WTC11 (cell line): ENCODE data around the gene SLC39A6. TPM values are rescaled to one million over a fixed set of nuclear protein-coding genes. Genes with fewer than 3 reads are reported as not detected.

Experiments
- ATAC-seq: fragments of 200-7000 bp; cut with Tn5 transposase; 2 replicates; pipeline ENCODE4 v1.10.0; 2021; ENCODE audit warnings: mild to moderate bottlenecking, moderate library complexity
- CTCF ChIA-PET: fragments of 300-600 bp; sonication (Branson Sonifier 250); formaldehyde crosslinking; loops from one replicate; lab custom pipeline; 2021; ENCODE audit warnings: antibody characterized with exemption; lab: Charles Lee
- POLR2A ChIA-PET: fragments of 350-600 bp; sonication (Branson Sonifier 250); formaldehyde crosslinking; loops from one replicate; lab custom pipeline; 2021; ENCODE audit warnings: antibody characterized with exemption; lab: Charles Lee
- DNase-seq: peaks from one replicate; pipeline ENCODE4 v3.0.0; 2021; ENCODE audit warnings: low spot score
- H3K27ac Mint-ChIP-seq: 2 replicates; pipeline ENCODE4 v1.8.0; 2021; ENCODE audit warnings: mixed read lengths
- H3K27me3 Mint-ChIP-seq: 2 replicates; pipeline ENCODE4 v1.8.0; 2021; ENCODE audit warnings: low read depth, mild to moderate bottlenecking, moderate library complexity, mixed read lengths
- H3K36me3 Mint-ChIP-seq: 2 replicates; pipeline ENCODE4 v1.8.0; 2021; ENCODE audit warnings: mixed read lengths
- H3K4me1 Mint-ChIP-seq: 2 replicates; pipeline ENCODE4 v1.8.0; 2022; ENCODE audit warnings: mixed read lengths
- H3K4me3 Mint-ChIP-seq: 2 replicates; pipeline ENCODE4 v1.8.0; 2021; ENCODE audit warnings: mild to moderate bottlenecking, moderate library complexity, mixed read lengths
- H3K9me3 Mint-ChIP-seq: 2 replicates; pipeline ENCODE4 v1.8.0; 2021; ENCODE audit warnings: mixed read lengths
- ARID4B ChIP-seq: sonication (generic); formaldehyde crosslinking; IDR thresholded peaks from 2 replicates; pipeline ENCODE4 v1.8.0; 2023; ENCODE audit warnings: missing genetic modification reagents, mild to moderate bottlenecking, borderline replicate concordance
- ATF6 ChIP-seq: sonication (generic); formaldehyde crosslinking; IDR thresholded peaks from 2 replicates; pipeline ENCODE4 v1.8.1; 2023; ENCODE audit warnings: mild to moderate bottlenecking, missing genetic modification reagents
- CREM ChIP-seq: sonication (generic); formaldehyde crosslinking; IDR thresholded peaks from 2 replicates; pipeline ENCODE4 v1.8.1; 2022; ENCODE audit warnings: mild to moderate bottlenecking, missing genetic modification reagents, moderate library complexity
- E2F4 ChIP-seq: sonication (generic); formaldehyde crosslinking; IDR thresholded peaks from 2 replicates; pipeline ENCODE4 v1.8.1; 2022; ENCODE audit warnings: low read depth, mild to moderate bottlenecking, moderate library complexity, missing genetic modification reagents, borderline replicate concordance
- EMX1 ChIP-seq: fragments of 250-450 bp; sonication (Bioruptor Pico); IDR thresholded peaks from 2 replicates; pipeline ENCODE4 v1.8.0; 2021; ENCODE audit warnings: mild to moderate bottlenecking
- ESRRA ChIP-seq: sonication (generic); formaldehyde crosslinking; IDR thresholded peaks from 2 replicates; pipeline ENCODE4 v1.8.1; 2022; ENCODE audit warnings: mild to moderate bottlenecking, missing genetic modification reagents, borderline replicate concordance
- FOXJ3 ChIP-seq: sonication (generic); formaldehyde crosslinking; IDR thresholded peaks from 2 replicates; pipeline ENCODE4 v1.9.0; 2021; ENCODE audit warnings: missing genetic modification reagents, mild to moderate bottlenecking, borderline replicate concordance
- FOXK1 ChIP-seq: sonication (generic); formaldehyde crosslinking; IDR thresholded peaks from 2 replicates; pipeline ENCODE4 v1.8.0; 2022; ENCODE audit warnings: mild to moderate bottlenecking, moderate library complexity, missing genetic modification reagents
- FOXP1 ChIP-seq: sonication (generic); formaldehyde crosslinking; IDR thresholded peaks from 2 replicates; pipeline ENCODE4 v1.8.0; 2022; ENCODE audit warnings: missing genetic modification reagents, mild to moderate bottlenecking, moderate library complexity, borderline replicate concordance
- GTF2I ChIP-seq: fragments of 250-450 bp; sonication (Bioruptor Pico); conservative IDR thresholded peaks from 2 replicates; pipeline ENCODE4 v1.4.0; 2021; ENCODE audit warnings: mild to moderate bottlenecking
- JUN ChIP-seq: sonication (generic); formaldehyde crosslinking; IDR thresholded peaks from 2 replicates; pipeline ENCODE4 v1.8.0; 2023; ENCODE audit warnings: mild to moderate bottlenecking, missing genetic modification reagents
- NFYB ChIP-seq: sonication (generic); formaldehyde crosslinking; conservative IDR thresholded peaks from 2 replicates; pipeline ENCODE4 v1.8.0; 2022; ENCODE audit warnings: low read depth, missing genetic modification reagents
- NR3C1 ChIP-seq: sonication (generic); formaldehyde crosslinking; conservative IDR thresholded peaks from 2 replicates; pipeline ENCODE4 v1.8.1; 2023; ENCODE audit warnings: low read depth, mild to moderate bottlenecking, missing genetic modification reagents
- PREB ChIP-seq: sonication (generic); formaldehyde crosslinking; IDR thresholded peaks from 2 replicates; pipeline ENCODE4 v1.8.1; 2022; ENCODE audit warnings: mild to moderate bottlenecking, missing genetic modification reagents, moderate library complexity, borderline replicate concordance
- TEAD1 ChIP-seq: sonication (generic); formaldehyde crosslinking; IDR thresholded peaks from 2 replicates; pipeline ENCODE4 v1.8.0; 2022; ENCODE audit warnings: mild to moderate bottlenecking, missing genetic modification reagents
- ZBTB21 ChIP-seq: sonication (generic); formaldehyde crosslinking; IDR thresholded peaks from 2 replicates; pipeline ENCODE4 v1.8.1; 2023; ENCODE audit warnings: mild to moderate bottlenecking, missing genetic modification reagents, borderline replicate concordance
- ZNF138 ChIP-seq: sonication (generic); formaldehyde crosslinking; conservative IDR thresholded peaks from 2 replicates; pipeline ENCODE4 v1.8.1; 2022; ENCODE audit warnings: mild to moderate bottlenecking, moderate library complexity, missing genetic modification reagents
- ZNF396 ChIP-seq: fragments of 250-450 bp; sonication (Bioruptor Pico); IDR thresholded peaks from 2 replicates; pipeline ENCODE4 v1.8.0; 2021; ENCODE audit warnings: mild to moderate bottlenecking, moderate library complexity, borderline replicate concordance
- total RNA-seq: library from RNA; stranded (reverse); gene quantifications from 3 replicates; pipeline ENCODE4 v1.2.3, GENCODE V29; 2021

Gene SLC39A6
- total RNA-seq, 1 experiment from 2014 or later = 29.2 TPM

GRCh38 chr18:36109737-36110136 is 19.4 kb downstream of the SLC39A6 start (continued):
- TF ChIP-seq ATF6 = no peak

- no peak for ATAC-seq
- Mint-ChIP-seq H3K4me3 (no peak overlapping the region), H3K4me1 (no peaks in the 10 kb centered on the region), H3K27me3 (no peaks in the 10 kb centered on the region; the same call in 1 of the 2 replicates), H3K9me3 (peaks cover 4% of the 10 kb centered on the region), H3K36me3 (peaks cover 24% of the 10 kb centered on the region)
- POLR2A ChIA-PET = no interaction called here
- TF ChIP-seq EMX1 (CRISPR knock-in tag) = no peak
- no peak for TF ChIP-seq ESRRA
- no peak for TF ChIP-seq ARID4B (CRISPR knock-in tag)
- TF ChIP-seq ZNF138 (CRISPR knock-in tag) = no peak
- no peak for TF ChIP-seq TEAD1 (CRISPR knock-in tag)
- no peak for TF ChIP-seq FOXJ3 (CRISPR knock-in tag)
- TF ChIP-seq, all 79 proteins: peak for 0
- no peak overlapping the region for H3K27ac Mint-ChIP-seq
- CTCF ChIA-PET = no interaction called here
- DNase-seq = no peak
Observed at GRCh38 chr18:36108601-36109000, 20.5 kb downstream of the SLC39A6 start.

GRCh38 chr18:36108196-36108595 is 20.9 kb downstream of the SLC39A6 start:
- peaks cover 22% of the 10 kb centered on the region for H3K36me3 Mint-ChIP-seq
- no peak for ATAC-seq
- CTCF ChIA-PET = no interaction called here

GRCh38 chr18:36107477-36107876 is 21.7 kb downstream of the SLC39A6 start:
- POLR2A ChIA-PET = no interaction called here
- H3K27ac Mint-ChIP-seq = no peak overlapping the region

More at GRCh38 chr18:36108196-36108595, 20.9 kb downstream of the SLC39A6 start:
- H3K9me3 Mint-ChIP-seq = peaks cover 8% of the 10 kb centered on the region
- H3K27me3 Mint-ChIP-seq = no peaks in the 10 kb centered on the region; the same call in 1 of the 2 replicates
- DNase-seq = no peak
- no peak overlapping the region for H3K27ac Mint-ChIP-seq
- TF ChIP-seq FOXP1 (CRISPR knock-in tag) (no peak), PREB (CRISPR knock-in tag) (no peak)
- POLR2A ChIA-PET = no interaction called here
- H3K4me1 Mint-ChIP-seq = no peaks in the 10 kb centered on the region
- H3K4me3 Mint-ChIP-seq = no peak overlapping the region

More at GRCh38 chr18:36107477-36107876, 21.7 kb downstream of the SLC39A6 start:
- no peak for DNase-seq
- no peak for ATAC-seq
- Mint-ChIP-seq H3K36me3 (peaks cover 18% of the 10 kb centered on the region), H3K9me3 (peaks cover 15% of the 10 kb centered on the region), H3K4me3 (no peak overlapping the region), H3K4me1 (no peaks in the 10 kb centered on the region), H3K27me3 (no peaks in the 10 kb centered on the region; the same call in 1 of the 2 replicates)
- CTCF ChIA-PET = no interaction called here
- no peak for TF ChIP-seq NR3C1 (CRISPR knock-in tag)
- no peak for TF ChIP-seq GTF2I
- no peak for TF ChIP-seq PREB (CRISPR knock-in tag)
- TF ChIP-seq ZBTB21 (CRISPR knock-in tag) = no peak
- TF ChIP-seq CREM (CRISPR knock-in tag) = no peak
- no peak for TF ChIP-seq FOXK1 (CRISPR knock-in tag)
- no peak for TF ChIP-seq JUN (CRISPR knock-in tag)
- no peak for TF ChIP-seq E2F4 (CRISPR knock-in tag)
- TF ChIP-seq ZNF396 (CRISPR knock-in tag) = no peak
- no peak for TF ChIP-seq NFYB (CRISPR knock-in tag)
